ENCODE results near the gene TIMM23. TPM values are rescaled to one million over a fixed set of nuclear protein-coding genes. Genes with fewer than 3 reads are reported as not detected.

TIMM23 gene
- total RNA-seq, 1 experiment from 2014 or later = 103 TPM

- TF ChIP-seq POLR2AphosphoS5 (IDR thresholded peaks at IDR 0.05; ENCODE audit: low read depth, low read length) (peak; percentile 90), CTCF (IDR thresholded peaks at IDR 0.05) (peak; percentile 93), TCF7L2 (IDR thresholded peaks at IDR 0.05; ENCODE audit: low read depth, low read length) (no peak), SIN3A (IDR thresholded peaks at IDR 0.05; ENCODE audit: borderline replicate concordance, insufficient read depth, low read depth, low read length) (peak; percentile 99), REST (IDR thresholded peaks at IDR 0.05; ENCODE audit: insufficient read depth in 1 of 2, low read depth in 2 of 2, low read length in 1 of 2) (no peak)
- ATAC-seq (peak; percentile 99), DNase-seq (ENCODE audit: low read depth, low spot score) (peak; percentile 92)
- intact Hi-C loops (cut with micrococcal nuclease; ENCODE audit: unreplicated experiment) = no loop called here
- Histone ChIP-seq H3K27me3 (ENCODE audit: control insufficient read depth, insufficient read depth, low read length) (no peaks in the 10 kb centered on the region), H3K9me3 (ENCODE audit: control insufficient read depth, insufficient read depth, low read depth, low read length) (no peaks in the 10 kb centered on the region), H3K4me1 (ENCODE audit: control insufficient read depth, insufficient read depth, low read length) (peaks cover 35% of the 10 kb centered on the region), H3K4me3 (ENCODE audit: low read depth in 2 of 2, low read length in 2 of 2) (peak within 1 kb of the TSS; percentile 67 to 72), H3K27ac (ENCODE audit: low read length) (peak within 1 kb of the TSS; percentile 86), H3K36me3 (ENCODE audit: control insufficient read depth, insufficient read depth, low read length) (no peaks in the 10 kb centered on the region)
- CTCF ChIA-PET = no interaction called here
- BruUV-seq (replicated peaks) = no TSS peak
- POLR2A ChIA-PET = interaction anchor here (1.2 kb wide), 1 partner anchor 47 kb away, joined by 3 read pairs; no protein-coding TSS in a partner anchor
- in situ Hi-C loops (cut with HindIII; ENCODE audit: low pct_unique_long_range_greater_than_20kb, low sequenced_read_pairs) = no loop called here
Measured at GRCh38 chr10:46030091-46030937, 58.0 kb downstream of the TIMM23 start, which contains the start of gene NCOA4. TSS of gene NCOA4 (minus strand) at chr10:46030623. CDS start at chr10:46016680, 13,943 bp downstream.

GRCh38 chr10:46031648-46032532, 59.6 kb downstream of the TIMM23 start:
- Histone ChIP-seq H3K4me1 (ENCODE audit: control insufficient read depth, insufficient read depth, low read length) (peaks cover 22% of the 10 kb centered on the region), H3K9me3 (ENCODE audit: control insufficient read depth, insufficient read depth, low read depth, low read length) (no peaks in the 10 kb centered on the region), H3K27ac (ENCODE audit: low read length) (peak overlapping the region; percentile 86; the same call in 1 of the 2 replicates), H3K4me3 (ENCODE audit: low read depth in 2 of 2, low read length in 2 of 2) (no peak overlapping the region), H3K36me3 (ENCODE audit: control insufficient read depth, insufficient read depth, low read length) (no peaks in the 10 kb centered on the region), H3K27me3 (ENCODE audit: control insufficient read depth, insufficient read depth, low read length) (no peaks in the 10 kb centered on the region)
- ChIA-PET POLR2A (no interaction called here), CTCF (no interaction called here)
- no TSS peak for BruUV-seq (replicated peaks)
- intact Hi-C loops (cut with micrococcal nuclease; ENCODE audit: unreplicated experiment) = no loop called here
- no peak for ATAC-seq
- DNase-seq (ENCODE audit: low read depth, low spot score) = no peak
- TF ChIP-seq CTCF (IDR thresholded peaks at IDR 0.05) = no peak
- TF ChIP-seq REST (IDR thresholded peaks at IDR 0.05; ENCODE audit: insufficient read depth in 1 of 2, low read depth in 2 of 2, low read length in 1 of 2) = no peak
- no peak for TF ChIP-seq SIN3A (IDR thresholded peaks at IDR 0.05; ENCODE audit: borderline replicate concordance, insufficient read depth, low read depth, low read length)
- TF ChIP-seq POLR2AphosphoS5 (IDR thresholded peaks at IDR 0.05; ENCODE audit: low read depth, low read length) = no peak
- TF ChIP-seq TCF7L2 (IDR thresholded peaks at IDR 0.05; ENCODE audit: low read depth, low read length) = no peak
- in situ Hi-C loops (cut with HindIII; ENCODE audit: low pct_unique_long_range_greater_than_20kb, low sequenced_read_pairs) = no loop called here
